ENCODE measurements around the gene CFAP92. TPM values are rescaled to one million over a fixed set of nuclear protein-coding genes. Genes with fewer than 3 reads are reported as not detected.

The CFAP92 gene
- total and polyA plus RNA-seq, 4 donors: 0.05 to 0.25 (median 0.06) TPM; not detected in 1

GRCh38 chr3:128906031-128906803 is 87.7 kb downstream of the CFAP92 start:
- no peak overlapping the region for H3K27ac ChIP-seq (ENCODE audit: low read depth in 1 of 2, low read length in 2 of 2)
- 94% methylated on average over 25 of the region's 25 CpGs for WGBS
- no peak overlapping the region for H3K4me3 ChIP-seq (ENCODE audit: low read depth in 1 of 3, low read length in 3 of 3)
- no peak overlapping the region for H3K9ac ChIP-seq (ENCODE audit: low read depth in 1 of 2, low read length in 2 of 2)
- DNase-seq (ENCODE audit: low spot score): no peak
- TF ChIP-seq ZBTB33 (IDR thresholded peaks at IDR 0.05): no peak
- TF ChIP-seq EGR1 (IDR thresholded peaks at IDR 0.05; ENCODE audit: low read depth in 2 of 2): no peak
- no peak for TF ChIP-seq ATF3 (IDR thresholded peaks at IDR 0.05)
- TF ChIP-seq HNF4G (IDR thresholded peaks at IDR 0.05): no peak
- TF ChIP-seq CTCF (IDR thresholded peaks at IDR 0.05; ENCODE audit: low read depth, low read length, missing input control): no peak
- TF ChIP-seq GABPA (IDR thresholded peaks at IDR 0.05 in 1 of 2, conservative IDR thresholded peaks at IDR 0.05 in 1 of 2): no peak
- no peak for TF ChIP-seq SP1 (IDR thresholded peaks at IDR 0.05)
- TF ChIP-seq HNF4A (conservative IDR thresholded peaks at IDR 0.05): no peak
- TF ChIP-seq MAX (IDR thresholded peaks at IDR 0.05): no peak
- TF ChIP-seq RXRA (IDR thresholded peaks at IDR 0.05): no peak
- TF ChIP-seq FOXA2 (IDR thresholded peaks at IDR 0.05): no peak
- no peak for TF ChIP-seq NR2F2 (IDR thresholded peaks at IDR 0.05)
- no peak for TF ChIP-seq JUND (IDR thresholded peaks at IDR 0.05)
- no peak for TF ChIP-seq TAF1 (conservative IDR thresholded peaks at IDR 0.05)
- TF ChIP-seq REST (IDR thresholded peaks at IDR 0.05): no peak
- TF ChIP-seq YY1 (IDR thresholded peaks at IDR 0.05): no peak
- no peak for TF ChIP-seq FOXA1 (IDR thresholded peaks at IDR 0.05)
- no peaks in the 10 kb centered on the region for H3K27me3 ChIP-seq (ENCODE audit: control insufficient read depth in 4 of 4, insufficient read depth in 4 of 4, low read length in 3 of 4)
- peaks cover 3 to 10% (median 5%) of the 10 kb centered on the region in 4 donors for H3K4me1 ChIP-seq (ENCODE audit: control insufficient read depth in 4 of 4, insufficient read depth in 4 of 4, low read length in 3 of 4)
- peaks cover 25 to 76% (median 45%) of the 10 kb centered on the region in 4 donors for H3K36me3 ChIP-seq (ENCODE audit: control insufficient read depth in 4 of 4, insufficient read depth in 3 of 4, low read depth in 1 of 4, low read length in 3 of 4)
- H3K9me3 ChIP-seq (ENCODE audit: control insufficient read depth in 4 of 4, low read length in 3 of 4): no peaks in the 10 kb centered on the region

Data from liver (tissue), 9 donors.